T47D (cell line): ENCODE results near the gene CFDP1.
A peak's percentile ranks its signal among the peaks of the same experiment; 100 is the strongest.
"Not testable (repeated sequence)": the region's sequence is repeated elsewhere in the genome, so short reads cannot be mapped to it uniquely, and the experiment has no call there.

ENCODE experiments used
- DNase-seq, 2 experiments: peaks; one replicate each; pipeline versions ENCODE4 v3.0.0 to v3.0.0-alpha.2; 2011 to 2012; ENCODE audit warnings: low read depth in 1 of 2, low spot score in 1 of 2
- JUND ChIP-seq: IDR thresholded peaks from 2 replicates; pipeline ENCODE4 v1.6.1; 2012; ENCODE audit warnings: low read depth
- in situ Hi-C: cut with HindIII; loops from 2 replicates; pipeline ENCODE4 v1.10.0; 2016; ENCODE audit warnings: low sequenced_read_pairs, low pct_unique_long_range_greater_than_20kb

The CFDP1 gene

DNA sequence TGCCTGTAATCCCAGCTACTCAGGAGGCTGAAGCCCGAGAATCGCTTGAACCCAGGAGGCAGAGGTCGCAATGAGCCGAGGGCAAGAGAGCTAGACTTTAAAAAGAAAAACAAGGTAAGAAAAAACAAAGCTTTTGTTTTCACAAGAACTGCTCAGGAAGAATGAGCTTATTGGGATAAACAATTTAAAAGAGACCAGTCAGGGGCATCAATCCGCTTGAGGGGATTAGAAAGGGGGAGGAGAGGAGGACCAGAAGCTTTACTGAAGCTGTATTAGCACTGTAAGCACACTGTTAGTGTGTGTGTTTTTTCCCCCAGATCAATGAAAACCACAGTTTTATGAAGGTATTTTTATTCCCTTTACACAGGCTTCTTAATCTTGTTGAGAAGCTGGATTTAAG, 22.4 kb upstream of the CFDP1 start:
- TF ChIP-seq JUND = no peak
- no peak for DNase-seq
- in situ Hi-C loops = no loop called here

DNA sequence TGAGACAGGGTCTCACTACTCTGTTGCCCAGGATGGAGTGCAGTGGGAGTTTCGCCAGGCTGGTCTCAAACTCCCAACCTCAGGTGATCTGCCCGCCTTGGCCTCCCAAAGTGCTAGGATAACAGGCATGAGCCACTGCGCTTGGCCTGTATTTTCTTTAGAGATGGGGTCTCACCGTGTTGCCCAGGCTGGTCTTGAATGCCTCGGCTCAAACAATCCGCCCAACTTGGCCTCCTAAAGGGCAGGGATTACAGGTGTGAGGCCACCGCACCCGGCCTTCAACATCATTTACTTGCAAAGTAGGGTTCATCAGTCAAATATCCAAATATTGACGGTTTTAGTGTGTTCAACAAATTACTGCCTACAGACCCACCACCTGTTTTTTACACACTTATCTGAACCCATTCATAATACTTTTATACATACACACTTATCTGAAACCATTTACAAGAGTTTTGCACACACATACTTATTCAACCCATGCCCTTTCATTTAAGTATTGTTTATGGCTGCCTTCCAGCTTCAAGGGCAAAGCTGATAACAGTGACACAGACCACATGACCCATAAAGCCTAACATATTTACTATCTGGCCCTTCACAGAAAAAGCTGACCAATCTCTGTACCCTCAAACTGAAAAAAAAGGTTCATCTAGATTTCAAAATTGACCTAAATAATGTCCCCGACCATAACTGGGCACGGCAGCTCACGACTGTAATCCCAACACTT, 19.3 kb upstream of the CFDP1 start:
- in situ Hi-C loops = no loop called here
- TF ChIP-seq JUND = no peak
- no peak for DNase-seq

DNA sequence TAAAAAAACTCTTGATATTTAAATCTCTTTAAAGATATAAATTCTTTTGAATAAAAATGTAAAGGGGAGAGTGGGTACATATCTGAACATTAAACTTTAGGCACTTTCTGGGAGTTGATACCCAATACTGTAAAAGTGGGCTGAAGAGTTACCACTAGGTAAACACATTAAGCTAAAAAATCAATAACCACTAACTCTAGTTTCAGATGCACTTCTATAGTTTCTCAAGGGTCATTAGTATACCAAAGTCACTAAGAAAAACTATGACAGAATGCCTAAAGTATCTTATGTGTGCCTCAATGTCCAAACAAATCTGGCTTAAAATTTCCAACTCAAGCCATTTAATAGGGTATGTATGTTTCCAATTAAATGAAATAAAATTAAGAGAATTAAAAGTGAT, 13.1 kb upstream of the CFDP1 start:
- TF ChIP-seq JUND = no peak
- in situ Hi-C loops = no loop called here
- no peak for DNase-seq

DNA sequence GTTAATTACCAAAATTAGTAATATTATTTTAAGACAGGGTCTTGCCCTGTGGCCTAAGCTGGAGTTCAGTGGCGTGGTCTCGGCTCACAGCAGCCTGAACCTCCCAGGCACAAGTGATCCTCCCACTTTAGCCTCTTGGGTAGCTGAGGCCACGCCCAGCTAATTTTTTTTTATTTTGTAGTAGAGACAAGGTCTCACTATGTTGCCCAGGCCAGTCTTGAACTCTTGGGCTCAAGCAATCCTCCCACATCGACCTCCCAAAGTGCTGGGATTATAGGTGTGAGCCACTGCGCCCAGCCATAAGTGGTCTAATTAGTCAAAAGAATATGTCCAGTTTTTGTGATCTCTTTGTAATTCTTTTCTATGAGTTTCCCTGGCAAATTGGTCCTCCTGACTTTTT, 12.0 kb upstream of the CFDP1 start:
- in situ Hi-C loops = no loop called here

DNA sequence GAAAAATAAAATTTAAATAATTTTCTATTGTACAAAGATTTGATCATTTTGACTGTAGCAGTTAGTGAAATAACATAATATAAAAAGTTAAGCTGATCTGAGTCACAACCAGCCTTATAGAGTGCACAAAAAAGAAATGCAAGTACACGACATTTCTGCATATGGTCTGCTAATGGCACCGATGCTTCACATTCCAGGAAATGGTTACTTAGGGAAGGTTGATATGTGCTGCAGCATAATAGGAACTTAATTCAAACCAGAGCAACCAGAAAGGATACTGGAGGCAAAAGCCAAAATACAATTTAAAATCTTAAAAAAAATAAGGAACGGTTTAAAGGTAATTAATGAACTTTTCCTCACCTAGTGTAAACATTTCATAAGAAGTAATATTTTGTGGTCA, 10.0 kb upstream of the CFDP1 start:
- in situ Hi-C loops = no loop called here
- TF ChIP-seq JUND = no peak

More for the DNA sequence above, 12.0 kb upstream of the CFDP1 start:
- no peak for DNase-seq
- no peak for TF ChIP-seq JUND

DNA sequence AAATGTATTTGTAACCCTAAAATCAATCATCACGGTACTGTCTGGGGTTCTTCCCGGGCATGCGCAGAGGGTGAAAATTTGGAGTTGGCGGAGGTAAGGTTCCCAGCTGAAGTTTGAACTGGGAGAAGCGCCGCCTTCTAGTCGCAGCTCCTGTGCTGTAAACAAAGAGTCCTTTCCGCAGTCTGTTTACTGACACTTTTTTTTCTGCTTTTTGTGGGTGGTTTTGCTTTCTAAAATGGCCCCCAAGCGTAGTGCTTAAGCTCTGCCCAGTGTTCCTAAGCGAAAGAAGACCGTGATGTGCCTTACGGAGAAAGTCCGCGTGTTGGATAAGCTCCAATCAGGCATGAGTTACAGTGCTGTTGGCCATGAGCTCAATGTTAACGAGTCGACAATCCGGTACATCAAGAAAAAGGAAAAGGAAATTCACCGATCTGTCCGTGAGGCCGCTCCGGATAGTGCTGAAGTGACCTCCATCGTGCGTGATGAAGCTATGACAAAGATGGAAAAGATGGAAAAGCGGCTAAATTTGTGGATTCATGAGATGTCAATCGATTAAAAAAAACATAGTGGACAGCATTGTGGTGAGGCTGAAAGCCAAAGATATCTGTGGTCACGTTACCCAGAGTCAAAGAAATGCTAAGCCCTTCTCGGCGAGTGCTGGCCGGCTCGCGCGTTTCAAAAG, 570 bp upstream of the CFDP1 start:
- in situ Hi-C loops = no loop called here

More for the DNA sequence above, 10.0 kb upstream of the CFDP1 start:
- DNase-seq = no peak

DNA sequence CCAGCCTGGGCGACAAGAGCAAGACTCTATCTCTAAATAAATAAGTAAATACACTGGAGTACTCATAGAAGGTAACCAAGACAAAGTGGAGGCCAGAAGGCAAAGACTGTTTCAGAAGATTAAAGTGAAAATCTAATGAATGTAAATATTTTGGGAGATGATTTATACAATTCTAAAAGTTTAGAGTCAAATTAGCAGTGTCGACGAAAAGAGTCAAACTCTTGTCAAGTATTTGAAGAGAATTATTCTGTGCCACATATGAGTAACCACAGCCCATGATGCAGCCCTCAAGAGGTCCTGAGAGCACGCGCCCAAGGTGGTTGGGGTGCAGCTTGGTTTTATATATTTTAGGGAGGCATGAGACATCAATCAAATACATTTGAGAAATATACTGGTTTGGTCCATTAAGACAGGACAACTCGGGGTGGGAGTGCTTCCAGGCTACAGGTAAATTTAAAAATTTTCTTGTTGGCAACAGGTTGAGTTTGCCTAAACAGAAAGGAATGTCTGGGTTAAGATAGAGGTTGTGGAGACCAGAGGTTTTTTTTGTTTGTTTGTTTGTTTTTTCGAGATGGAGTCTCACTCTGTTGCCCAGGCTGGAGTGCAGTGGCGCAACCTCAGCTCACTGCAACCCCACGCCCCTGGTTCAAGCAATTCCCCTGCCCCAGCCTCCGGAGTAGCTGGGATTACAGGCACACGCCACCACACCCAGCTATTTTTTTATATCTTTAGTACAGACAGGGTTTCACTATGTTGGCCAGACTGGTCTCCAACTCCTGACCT, 3.5 kb downstream of the CFDP1 start:
- TF ChIP-seq JUND = no peak
- DNase-seq = no peak
- in situ Hi-C loops = no loop called here

More for the DNA sequence above, 570 bp upstream of the CFDP1 start:
- peak; percentile 74 to 97 for DNase-seq
- TF ChIP-seq JUND = no peak

DNA sequence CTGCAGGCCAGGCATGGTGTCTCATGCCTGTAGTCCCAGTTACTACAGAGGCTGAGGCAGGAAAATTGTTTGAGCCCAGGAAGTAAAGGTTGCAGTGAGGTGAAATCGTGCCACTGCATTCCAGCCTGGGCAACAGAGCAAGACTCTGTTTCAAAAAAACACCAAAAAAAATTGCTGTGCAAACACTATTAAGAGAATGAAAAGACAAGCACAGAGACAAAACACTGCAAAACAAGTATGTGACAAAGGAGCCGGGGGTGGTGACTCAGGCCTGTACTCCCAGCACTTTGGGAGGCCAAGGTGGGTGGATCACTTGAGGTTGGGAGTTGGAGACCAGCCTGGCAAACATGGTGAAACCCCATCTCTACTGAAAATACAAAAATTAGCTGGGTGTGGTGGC, 6.8 kb downstream of the CFDP1 start:
- DNase-seq, in situ Hi-C loops: not testable (repeated sequence)

DNA sequence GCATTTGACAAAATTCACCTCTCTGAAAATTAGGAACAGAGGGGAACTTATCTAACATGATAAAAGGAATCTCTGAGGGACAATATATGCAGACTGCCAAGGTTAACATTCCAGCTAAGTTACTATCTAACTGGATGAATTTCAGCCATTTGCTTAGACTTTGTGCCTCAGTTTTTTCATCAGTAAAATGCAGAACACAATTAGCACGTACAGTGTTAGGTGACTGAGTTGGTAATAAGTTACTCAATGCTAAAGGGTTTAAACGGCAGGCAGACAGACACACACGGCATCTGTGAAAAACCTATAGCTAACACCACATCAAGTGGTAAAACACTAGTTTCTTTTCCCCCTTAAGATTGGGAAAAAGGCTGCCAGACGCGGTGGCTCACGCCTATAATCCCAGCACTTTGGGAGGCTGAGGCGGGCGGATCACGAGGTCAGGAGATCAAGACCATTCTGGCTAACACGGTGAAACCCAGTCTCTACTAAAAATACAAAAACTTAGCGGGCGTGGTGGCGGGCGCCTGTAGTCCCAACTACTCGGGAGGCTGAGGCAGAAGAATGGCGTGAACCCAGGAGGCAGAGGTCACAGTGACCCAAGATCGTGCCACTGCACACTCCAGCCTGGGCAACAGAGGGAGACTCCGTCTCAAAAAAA, 9.1 kb downstream of the CFDP1 start:
- DNase-seq, in situ Hi-C loops: not testable (repeated sequence)

DNA sequence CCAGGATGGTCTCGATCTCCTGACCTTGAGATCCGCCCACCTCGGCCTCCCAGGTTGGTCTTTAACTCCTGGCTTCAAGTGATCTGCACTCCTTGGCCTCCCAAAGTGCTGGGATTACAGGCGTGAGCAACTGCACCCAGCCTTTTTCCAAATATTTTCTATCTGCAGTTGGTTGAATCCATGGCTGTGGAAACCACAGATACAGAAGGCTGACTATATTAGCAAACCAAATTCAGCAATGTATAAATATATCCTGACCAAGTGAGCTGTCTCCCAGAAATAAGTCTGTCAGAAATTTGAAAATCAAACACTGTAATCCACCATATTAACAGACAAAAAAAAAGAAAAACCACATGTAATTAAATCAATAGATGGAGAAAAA, 9.6 kb downstream of the CFDP1 start:
- DNase-seq = no peak
- in situ Hi-C loops = no loop called here
- no peak for TF ChIP-seq JUND

DNA sequence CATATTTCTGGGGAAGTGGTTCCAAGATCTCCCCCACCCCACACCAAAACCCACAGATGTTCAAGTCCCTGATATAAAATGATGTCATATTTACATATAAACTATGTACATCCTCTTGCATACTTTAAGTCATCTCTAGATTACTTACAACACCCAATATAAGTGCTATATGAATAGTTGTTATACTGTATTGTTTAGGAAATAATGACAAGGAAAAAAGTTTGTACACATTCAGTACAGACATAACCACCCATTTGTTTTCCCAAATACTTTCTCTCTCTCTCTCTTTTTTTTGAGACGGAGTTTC, 11.5 kb downstream of the CFDP1 start:
- no peak for DNase-seq
- in situ Hi-C loops = no loop called here
- TF ChIP-seq JUND = no peak

DNA sequence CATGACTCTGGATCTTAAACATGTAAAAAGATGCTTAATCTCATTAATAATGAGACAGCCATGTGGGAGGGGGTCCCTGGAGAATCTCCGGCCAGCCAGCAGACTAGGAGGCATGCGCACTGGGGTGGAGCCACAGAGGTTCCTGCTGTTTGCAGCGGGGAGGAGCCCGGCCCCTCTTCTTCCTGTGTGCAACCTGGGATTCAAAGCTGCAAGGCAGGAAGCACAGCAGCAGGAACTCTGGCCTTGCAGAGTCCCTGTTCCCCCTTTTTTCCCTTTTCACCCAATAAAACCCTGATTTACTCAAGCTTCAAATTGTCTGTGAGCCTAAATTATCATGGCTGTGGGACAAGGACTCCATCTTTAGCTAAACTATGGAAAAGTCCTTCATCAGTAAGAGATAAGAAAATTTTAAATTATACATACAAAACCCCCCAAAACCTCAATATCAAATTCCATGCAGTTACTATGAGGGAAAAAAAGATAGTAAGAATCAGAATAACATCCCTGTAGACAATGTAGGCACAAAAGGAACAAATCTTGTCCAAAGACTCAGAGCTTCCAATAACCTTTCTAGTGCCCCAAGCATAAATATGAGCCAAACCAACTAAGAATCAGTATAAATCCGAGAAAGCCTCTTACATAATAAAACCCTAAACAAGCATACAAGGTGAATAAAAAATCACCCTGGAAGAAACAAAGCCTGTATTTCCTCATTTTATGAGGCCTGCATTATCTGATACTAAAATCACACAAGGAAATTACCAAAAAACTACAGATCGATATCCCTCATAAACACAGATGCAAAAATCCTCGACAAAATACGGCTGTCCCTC, 12.1 kb downstream of the CFDP1 start:
- no peak for DNase-seq
- TF ChIP-seq JUND = no peak
- in situ Hi-C loops = no loop called here
